NCI-H146 (cell line): ENCODE results near the gene PIK3CG.
"Not testable (repeated sequence)": the region's sequence is repeated elsewhere in the genome, so short reads cannot be mapped to it uniquely, and the experiment has no call there.

Experiments
- DNase-seq: peaks from one replicate; lab custom pipeline; 2025; lab: John Stamatoyannopoulos, UW

The PIK3CG gene

DNA sequence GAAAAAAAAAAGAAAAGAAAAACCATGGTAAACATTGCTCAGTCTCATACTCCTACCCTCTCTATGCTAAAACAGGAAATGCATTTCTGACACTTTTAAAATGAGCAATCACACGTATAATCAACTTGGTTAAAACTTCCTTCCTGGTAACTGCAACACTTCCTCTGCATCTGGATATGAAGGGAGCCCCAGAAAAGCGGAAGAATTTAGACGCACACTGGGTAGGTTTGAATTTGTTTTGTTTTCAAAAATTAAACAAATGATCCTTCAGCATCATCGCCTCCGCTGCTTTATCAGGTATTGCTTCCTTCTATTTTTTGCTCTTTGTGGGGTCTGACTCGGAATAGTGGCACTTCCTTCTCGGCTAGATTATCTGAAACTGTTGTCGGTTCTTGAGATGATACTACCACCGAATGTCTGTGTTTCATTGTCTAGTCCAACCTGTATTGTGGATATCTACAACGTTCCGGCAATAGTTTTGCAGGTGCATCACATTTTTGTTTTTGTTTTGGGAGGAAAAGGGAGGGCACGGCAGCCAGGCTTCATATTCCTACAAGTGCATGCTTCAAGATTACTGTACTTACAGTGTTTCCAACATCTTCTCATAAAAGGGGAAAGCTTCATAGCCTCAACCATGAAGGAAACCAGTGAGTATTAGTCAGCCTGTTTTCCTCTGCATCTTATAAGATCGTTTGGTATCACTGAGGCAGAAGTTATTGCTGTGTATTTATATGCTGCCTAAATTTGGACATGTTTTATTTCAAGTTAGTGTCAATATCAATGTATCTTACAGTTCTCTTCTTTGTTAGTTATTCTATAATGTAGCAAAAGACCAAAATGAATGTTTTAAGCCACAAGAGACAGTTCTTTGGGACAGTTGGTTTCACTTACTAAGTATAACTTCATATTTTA lies at the start of gene PIK3CG:
TSS of gene PIK3CG (plus strand) at position 153 of the 912 bp plus-strand sequence. CDS start 2,280 bp downstream, outside the sequence.
- no peak for DNase-seq

DNA sequence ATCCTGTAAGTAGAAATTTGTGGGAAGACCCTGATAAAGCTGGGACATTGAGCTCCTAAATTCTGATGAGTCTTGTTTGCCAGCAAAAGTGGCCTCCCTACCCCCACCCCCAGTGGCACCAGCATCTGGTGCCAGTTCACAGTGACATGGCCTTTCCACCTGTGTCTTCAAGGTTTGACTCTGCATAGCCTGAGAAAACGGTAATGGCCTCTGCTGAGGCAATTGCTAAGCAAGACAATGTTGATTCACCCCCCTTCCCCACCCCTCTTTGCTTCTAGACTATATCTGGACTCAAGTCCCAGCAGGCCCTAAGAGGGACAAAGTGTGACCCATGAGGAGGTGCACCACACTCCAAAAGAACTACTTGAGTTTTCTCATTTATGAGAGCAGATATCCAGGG lies 48.0 kb upstream of the PIK3CG start:
- no peak for DNase-seq

DNA sequence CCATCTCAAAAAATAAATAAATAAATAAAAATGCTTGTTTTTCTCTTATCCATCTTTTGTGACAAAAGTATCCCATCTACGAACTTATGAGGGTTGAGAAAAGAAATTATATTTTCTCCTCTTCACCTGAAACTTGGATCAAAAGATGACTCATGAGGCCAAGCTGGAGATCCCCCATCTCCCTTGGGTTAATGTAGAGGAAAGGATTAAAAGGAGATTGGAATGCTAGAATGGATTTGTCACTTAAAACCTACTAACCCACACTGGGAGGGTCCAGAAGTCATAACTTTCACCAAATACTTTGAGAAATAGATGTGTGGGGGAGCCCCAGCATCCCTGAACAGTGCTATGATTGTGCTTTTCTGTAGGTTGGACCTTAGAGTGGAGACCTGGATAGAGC lies 46.3 kb upstream of the PIK3CG start:
- DNase-seq, result no peak

DNA sequence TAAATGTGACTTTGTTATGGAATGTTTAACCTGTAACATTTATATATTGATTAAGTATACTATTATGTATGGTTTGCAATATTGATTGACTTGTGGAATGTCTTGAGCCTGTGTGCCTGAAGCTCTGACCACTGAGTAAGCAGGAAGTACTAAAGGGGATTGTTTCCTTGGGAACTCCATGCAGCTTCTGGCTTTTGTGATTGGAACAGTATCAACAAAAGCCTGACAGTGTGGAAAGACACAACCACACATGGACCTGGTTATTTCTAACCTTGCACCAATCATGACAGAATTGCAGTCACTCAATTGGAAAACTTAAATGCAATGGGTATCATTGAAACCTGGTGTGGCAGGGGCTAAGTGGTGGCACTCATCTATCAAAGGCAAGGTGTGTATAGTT lies 45.5 kb upstream of the PIK3CG start:
- DNase-seq, result no peak

DNA sequence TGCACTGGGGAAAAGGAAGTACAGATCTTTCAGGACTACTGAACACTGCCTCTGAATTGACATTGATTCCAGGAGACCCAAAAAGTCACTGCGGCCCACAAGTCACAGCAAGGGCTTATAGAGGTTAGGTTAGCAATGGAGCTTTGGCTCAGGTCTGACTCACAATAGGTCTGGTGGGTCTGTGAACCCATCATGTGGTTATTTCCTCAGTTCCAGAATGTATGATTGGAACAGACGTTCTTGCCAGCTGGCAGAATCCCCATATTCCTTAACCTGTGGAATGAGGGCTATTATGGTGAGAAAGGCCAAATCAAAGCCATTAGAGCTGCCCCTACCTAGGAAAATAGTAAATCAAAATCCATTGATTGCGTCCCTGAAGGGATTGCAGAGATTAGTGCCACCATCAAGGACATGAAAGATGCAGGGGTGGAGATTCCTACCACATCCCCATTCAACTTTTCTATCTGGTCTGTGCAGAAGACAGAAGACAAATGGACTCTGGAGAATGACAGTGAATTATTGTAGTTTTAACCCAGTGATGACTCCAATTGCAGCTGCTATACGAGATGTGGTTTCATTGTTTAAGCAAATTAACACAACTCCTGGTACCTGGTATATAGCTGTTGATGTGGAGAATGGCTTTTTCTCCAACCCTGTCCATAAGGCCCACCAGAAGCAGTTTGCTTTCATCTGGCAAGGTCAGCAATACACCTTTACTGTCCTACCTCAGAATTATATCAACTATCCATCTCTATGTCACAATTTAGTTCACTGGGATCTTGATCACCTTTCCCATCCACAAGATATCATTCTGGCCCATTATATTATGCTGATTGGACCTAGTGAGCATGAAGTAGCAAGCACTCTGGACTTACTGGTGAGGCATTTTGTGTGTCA lies 44.5 kb upstream of the PIK3CG start:
- DNase-seq, result no peak

DNA sequence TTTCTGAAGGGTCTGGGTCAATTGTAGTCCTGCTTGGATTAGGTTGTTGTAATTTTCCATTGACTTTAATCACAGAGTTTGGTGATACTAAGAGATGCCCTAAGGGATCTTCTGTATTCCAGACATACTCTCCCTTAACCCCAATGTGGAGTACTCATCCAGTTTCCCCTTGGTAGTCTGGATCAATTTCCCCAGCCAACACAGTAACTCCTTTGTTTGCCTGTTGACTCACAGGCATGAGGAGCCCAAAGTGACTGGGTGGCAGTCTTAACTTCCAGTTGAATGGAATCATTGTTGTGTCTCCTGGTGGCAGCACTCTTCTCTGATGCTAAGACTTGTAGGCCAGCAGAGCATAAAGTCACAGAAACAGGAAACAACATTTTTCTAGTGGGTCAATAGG lies 41.5 kb upstream of the PIK3CG start:
- DNase-seq, result no peak

DNA sequence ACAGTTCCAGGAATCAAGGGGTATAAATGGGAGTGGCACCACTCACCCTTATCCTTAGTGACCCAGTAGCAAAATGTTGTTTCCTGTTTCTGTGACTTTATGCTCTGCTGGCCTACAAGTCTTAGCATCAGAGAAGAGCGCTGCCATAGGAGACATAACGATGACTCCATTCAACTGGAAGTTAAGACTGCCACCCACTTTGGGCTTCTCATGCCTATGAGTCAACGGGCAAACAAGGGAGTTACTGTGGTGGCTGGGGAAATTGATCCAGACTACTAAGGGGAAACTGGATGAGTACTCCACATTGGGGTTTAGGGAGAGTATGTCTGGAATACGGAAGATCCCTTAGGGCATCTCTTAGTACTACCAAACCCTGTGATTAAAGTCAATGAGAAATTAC lies 40.6 kb upstream of the PIK3CG start:
- no peak for DNase-seq

DNA sequence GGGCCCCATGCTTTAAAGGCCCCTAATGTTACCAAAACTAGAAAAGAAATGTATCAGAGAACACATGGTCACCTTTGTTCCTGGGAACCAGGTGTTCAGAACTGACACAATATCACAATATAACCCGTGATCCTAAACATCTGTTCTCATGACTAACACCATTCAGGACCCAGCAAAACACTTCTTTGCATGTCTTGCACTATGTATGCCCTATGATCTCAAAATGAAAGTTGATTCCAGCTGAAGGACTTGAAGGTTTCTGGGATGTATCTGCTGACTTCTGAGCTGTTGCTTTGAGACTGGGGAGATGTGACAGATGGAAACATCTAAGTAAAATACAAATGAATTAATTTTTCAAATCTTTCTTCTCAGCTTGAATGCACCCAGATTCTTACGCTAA lies 37.5 kb upstream of the PIK3CG start:
- DNase-seq, result no peak

DNA sequence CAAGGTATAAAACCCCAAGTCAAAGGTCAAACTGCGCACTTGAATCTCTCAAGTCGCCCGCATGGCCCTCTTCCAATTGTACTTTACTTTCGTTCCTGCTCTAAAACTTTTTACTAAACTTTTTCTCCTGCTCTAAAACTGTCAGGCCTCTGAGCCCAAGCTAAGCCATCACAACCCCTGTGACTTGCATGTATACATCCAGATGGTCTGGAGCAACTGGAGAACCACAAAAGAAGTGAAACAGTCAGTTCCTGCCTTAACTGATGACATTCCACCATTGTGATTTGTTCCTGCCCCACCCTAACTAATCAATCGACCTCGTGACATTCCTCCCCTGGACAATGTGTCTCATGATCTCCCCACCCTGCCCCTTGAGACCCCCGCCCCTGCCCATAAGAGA lies 35.6 kb upstream of the PIK3CG start:
- DNase-seq, result no peak

DNA sequence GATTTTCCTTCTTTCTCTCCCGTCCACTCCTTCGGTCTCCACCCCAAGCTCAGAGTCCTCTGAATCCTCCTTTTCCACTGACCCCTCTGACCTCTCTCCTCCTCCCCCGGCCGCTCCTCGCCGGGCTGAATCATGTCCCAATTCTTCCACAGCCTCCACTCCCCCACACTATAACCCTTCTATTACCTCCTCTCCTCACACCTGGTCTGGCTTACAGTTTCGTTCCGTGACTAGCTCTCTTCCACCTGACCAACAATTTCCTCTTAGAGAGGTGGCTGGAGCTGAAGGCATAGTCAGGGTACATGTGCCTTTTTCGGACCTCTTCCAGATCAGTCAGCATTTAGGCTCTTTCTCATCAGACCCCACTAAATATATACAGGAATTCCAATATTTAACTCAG lies 34.2 kb upstream of the PIK3CG start:
- not testable (repeated sequence) for DNase-seq

DNA sequence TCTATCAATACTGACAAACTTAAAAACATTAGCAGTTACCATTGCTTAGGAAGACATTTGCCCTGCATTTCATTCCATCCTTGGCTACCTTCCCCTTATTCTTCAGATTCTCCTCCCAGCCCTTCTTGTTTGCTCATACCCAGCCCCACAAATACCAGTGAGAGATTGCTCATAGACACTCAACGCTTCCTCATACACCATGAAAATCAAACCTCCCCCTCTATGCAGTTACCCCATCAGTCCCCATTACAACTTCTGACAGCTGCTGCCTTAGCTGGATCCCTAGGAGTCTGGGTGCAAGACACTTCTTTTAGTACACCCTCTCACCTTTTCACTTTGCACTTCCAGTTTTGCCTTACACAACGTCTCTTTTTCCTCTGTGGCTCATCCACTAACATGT lies 28.3 kb upstream of the PIK3CG start:
- DNase-seq, result no peak

DNA sequence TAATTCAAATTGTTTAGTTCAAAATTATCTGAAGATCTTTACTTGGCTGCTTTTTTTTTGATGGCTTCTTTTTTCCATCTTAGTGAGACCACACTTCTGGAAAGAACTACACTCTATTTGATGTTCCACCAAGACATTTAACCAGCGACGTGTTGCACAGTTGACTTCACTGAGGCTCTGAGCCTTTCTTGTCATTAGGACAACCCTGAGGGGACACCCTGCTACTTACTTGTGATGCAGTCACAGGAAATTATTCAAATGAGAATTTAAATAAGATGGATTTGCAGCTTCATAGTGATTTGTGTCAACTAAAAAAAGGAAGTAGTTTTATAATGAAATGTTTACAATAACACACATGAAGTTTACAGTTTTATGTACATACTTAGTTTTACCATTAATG lies 25.6 kb upstream of the PIK3CG start:
- no peak for DNase-seq

DNA sequence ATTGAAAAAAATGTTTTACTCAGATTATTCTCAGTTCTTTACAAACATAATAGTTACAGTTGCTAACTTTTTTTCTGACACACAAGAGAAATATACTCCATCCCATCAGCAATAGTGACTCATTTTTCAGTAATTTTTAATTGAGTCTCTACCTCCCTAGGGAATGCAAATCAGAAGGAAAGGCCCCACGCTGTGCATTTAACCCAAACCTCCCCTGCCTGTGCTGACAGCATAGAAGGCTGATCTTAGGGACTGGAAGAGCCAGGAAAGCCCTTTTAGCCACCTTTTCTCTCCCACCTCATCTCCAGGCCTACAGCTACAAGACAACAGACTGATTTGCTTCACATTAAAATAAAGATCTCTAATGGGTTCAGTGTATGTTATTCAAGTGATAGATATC lies 24.7 kb upstream of the PIK3CG start:
- no peak for DNase-seq

DNA sequence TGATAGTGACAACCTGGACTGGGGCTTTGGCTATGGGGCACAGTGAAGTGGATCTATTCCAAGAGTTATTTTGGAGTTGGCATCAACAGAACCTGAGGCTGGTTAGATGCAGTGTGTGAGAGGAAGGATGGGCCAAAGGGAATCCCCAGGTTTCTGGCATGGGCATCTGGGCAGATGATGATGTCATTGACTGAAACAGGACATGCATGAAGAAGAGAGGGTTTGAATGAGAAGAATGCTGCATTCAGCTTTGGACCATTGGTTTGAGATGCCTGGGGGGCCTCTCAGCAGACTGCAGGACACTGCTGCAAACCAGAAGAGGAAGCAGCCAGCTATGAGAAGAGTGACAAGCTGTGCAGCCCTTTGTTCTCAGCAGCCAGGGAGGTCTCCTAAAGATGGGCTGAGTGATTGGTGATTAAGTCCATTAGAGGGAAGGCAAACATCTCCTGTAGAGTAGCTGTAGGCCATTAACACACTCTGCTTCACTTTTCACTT lies 23.1 kb upstream of the PIK3CG start:
- DNase-seq, result peak; percentile 82

DNA sequence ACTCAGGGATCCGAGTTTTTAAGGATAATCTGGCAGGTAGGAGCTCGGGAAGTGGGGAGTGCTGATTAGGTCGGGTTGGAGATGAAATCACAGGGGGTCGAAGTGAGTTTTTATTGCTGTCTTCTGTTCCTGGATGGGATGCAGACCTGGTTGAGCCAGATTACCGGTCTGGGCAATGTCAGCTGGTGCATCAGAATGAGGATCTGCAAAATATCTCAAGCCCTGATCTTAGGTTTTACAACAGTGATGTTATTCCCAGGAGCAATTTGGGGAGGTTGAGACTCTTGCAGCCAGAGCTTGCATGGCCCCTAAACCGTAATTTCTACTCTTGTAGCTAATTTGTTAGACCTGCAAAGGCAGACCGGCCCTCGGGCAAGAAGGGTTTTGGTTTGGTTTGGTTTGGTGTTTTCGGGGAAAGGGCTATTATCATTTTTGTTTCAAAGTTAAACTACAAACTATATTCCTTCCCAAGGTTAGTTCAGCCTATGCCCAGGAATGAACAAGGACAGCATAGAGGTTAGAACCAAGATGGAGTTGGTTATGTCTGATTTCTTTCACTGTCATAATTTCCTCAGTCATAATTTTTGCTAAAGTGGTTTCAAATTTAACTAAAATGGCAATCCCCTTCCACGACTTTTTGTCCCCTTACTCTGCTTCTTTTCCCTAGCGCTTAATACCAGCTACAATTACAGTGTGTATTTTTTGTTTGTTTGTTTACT lies 20.6 kb upstream of the PIK3CG start:
- no peak for DNase-seq

DNA sequence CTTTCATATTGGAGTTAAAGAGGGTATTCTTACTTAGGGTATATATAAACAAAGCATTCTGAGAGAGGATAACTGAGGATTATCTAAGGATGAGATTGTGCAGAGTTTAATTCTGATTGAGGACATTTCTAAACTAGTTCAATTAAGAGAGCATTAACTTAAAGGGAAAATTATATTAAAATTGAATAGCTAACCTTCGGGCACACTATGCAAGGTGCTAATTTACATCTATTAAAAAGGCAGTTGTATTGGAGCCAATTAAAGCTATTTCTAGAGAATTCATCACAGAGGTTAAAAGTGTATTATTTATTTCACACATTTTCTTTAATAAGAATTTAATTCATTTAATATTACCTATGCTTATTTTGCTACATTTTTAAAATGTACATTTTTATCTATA lies 17.0 kb upstream of the PIK3CG start:
- DNase-seq, result no peak

DNA sequence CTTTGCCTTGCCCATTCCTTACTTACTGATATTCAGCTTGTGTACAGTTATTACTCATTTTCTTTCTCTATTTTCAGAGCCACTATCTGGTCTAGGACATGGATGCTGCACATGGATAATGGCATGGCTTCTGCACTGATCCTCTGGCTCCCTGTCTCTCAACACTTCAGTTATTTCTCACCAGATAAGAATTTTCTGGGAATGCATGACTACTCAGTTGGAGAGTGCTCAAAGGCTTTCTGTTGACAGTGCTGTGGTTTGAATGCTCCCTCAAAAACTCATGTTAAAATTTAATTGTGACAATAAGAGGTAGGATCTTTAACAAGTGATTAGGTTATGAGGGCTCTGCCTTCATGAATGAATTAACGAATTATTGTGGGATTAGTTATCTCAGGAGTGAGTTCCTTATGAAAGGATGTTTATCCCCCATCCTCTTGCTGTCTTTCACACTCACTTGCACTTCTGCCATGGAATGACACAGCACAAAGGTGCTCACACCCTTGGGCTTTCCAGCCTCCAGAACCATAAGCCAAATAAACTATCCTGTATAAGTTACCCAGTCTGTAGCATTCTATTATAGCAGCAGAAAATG lies 16.1 kb upstream of the PIK3CG start:
- DNase-seq, result no peak

DNA sequence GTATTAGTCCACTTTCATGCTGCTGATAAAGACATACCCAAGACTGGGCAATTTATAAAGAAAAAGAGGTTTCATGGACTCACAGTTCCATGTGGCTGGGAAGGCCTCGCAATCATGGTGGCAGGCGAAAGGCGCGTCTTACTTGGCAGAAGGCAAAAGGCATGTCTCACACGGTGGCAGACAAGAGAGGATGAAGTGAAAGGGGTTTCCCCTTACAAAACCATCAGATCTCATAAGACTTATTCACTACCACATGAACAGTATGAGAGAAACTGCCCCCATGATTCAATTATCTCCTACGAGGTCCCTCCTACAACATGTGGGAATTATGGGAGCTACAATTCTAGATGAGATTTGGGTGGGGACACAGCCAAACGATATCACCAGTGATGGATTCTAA lies 13.4 kb upstream of the PIK3CG start:
- not testable (repeated sequence) for DNase-seq

DNA sequence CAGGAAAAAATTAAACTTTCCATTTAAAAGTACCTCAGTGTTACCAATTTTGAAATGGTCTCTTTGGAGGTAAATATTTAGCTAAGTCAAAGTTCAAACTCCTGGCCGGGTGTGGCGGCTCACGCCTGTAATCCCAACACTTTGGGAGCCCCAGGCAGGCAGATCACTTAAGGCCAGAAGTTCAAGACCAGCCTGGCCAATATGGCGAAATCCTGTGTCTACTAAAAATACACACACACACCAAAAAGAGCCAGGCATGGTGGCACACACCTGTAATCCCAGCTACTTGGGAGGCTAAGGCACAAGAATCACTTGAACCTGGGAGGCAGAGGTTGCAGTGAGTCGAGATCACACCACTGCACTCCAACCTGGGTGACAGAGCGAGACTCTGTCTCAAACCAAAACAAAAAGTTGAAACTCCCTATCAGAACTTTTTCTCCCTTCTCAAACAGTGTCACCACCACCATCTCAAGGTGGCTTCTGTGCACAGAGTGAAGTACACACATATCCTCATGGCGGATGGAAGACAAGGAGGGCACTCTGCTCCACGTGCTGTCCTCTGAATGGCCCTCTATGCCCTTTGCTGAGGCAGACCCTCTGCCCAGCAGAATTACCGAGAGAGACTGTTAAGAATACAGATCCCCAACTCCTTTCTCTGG lies 11.7 kb upstream of the PIK3CG start:
- no peak for DNase-seq

DNA sequence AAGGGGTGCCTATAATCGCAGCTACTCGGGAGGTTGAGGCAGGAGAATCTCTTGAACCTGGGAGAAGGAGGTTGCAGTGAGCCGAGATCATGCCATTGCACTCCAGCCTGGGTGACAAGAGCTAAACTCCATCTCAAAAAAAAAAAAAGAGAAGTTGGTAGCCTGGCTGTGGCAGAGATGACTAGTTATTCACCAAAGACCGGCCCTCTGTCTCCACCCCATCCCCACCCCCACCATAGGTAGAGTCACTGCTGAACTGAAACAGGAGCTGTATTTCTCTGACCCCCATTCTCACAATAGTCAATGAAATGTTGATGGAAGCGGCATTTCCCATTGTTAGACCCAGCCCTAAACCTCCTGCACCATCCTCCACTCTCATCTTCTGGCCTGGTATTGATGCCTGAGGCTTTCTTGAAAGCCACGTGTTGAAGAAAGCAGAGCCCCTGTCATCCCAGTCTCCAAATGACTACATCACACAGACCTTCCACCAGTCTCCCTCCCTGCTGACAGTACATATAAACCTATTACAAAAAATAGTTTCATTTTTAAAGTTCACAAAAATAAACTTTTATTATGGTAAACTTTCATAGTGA lies 9.4 kb upstream of the PIK3CG start:
- DNase-seq, result no peak
